GM18526 (cell line): ENCODE results near the gene HLA-DRB1.

Source experiments
- POLR2A ChIP-seq: IDR thresholded peaks from 3 replicates; pipeline ENCODE4 v1.6.1; 2011; ENCODE audit not compliant: insufficient read length; ENCODE audit errors: extremely low read depth

The HLA-DRB1 gene

DNA sequence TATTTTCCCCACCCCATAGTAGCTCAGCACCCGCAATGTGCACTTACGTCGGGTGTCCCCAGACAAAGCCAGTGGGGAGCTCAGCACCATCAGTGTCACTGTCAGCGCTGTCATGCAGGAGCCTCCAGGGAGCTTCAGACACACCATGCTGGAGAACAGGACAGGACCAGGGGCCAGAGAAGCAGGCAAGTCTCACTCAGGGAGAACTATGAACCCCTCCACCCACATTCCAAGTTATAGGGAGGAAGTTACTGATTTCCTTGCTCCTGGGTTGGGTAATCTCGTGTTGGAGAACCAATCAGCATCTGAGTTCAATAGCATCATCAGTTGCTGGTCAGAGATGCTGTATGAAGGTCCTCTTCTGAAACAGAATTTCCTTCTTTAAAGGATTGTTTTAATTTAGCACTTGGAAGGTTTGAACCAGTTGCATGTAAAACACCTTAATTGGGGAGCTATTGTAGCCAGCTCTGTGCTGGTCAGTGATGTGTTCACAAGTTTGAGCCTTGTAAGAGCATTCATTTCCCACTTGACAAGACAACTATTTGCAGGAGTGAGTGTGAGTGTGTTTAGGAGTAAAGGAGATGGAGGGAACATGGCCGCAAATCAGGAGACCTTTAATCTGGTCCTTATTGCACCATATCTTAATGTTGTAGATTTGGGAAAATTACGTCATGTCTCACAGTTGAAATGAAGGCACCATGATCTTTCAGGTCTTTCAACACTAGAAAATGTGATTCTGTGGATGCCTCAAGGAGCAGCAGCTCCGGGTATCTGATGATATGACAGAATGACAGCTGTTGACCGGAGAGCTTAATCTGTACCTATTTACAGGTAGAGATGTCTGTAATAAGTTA, at the start of gene HLA-DRB1:
Gene HLA-DRB1, minus strand, starts transcription at position 253 of the 854 bp plus-strand sequence. Its CDS starts 106 bp downstream, at position 147.
- TF ChIP-seq POLR2A: peak; percentile 40

- no peak for TF ChIP-seq POLR2A
Measured at GRCh38 chr6:32638532-32639219, 49.0 kb upstream of the HLA-DRB1 start.

- TF ChIP-seq POLR2A: no peak
Measured at GRCh38 chr6:32637883-32638282, 48.2 kb upstream of the HLA-DRB1 start.

DNA sequence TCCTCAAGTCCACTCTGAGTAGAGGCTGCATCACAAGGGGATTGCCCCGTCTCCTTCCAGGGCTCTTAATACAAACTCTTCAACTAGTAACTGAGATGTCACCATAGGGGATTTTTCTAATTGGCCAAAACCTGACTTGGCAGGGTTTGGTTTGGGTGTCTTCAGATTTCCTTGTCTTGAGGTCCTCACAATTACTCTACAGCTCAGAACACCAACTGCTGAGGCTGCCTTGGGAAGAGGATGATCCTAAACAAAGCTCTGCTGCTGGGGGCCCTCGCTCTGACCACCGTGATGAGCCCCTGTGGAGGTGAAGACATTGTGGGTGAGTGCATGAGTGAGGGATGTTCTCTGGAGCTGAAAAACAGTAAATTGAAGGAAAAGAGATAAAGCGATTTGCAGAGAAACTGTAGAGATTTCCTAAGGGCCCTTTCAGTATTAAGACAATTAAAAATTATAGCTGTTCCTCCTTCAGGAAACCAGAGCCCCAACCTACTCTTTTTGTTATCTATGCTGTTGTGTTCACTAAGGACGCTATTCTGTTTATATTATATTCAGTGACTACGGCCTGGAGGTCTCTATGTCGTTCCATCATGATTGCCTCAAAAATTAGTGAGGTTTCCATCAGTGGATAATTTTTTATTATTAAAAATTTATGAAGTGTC, 47.7 kb upstream of the HLA-DRB1 start, which contains the start of gene HLA-DQA1:
Gene HLA-DQA1, plus strand, starts transcription at position 188 of the 662 bp plus-strand sequence. Its CDS starts 53 bp downstream, at position 241.
- TF ChIP-seq POLR2A: peak; percentile 63

GRCh38 chr6:32635526-32636123, 46.0 kb upstream of the HLA-DRB1 start:
- TF ChIP-seq POLR2A: no peak

GRCh38 chr6:32627831-32628230, 38.2 kb upstream of the HLA-DRB1 start:
- TF ChIP-seq POLR2A: no peak

DNA sequence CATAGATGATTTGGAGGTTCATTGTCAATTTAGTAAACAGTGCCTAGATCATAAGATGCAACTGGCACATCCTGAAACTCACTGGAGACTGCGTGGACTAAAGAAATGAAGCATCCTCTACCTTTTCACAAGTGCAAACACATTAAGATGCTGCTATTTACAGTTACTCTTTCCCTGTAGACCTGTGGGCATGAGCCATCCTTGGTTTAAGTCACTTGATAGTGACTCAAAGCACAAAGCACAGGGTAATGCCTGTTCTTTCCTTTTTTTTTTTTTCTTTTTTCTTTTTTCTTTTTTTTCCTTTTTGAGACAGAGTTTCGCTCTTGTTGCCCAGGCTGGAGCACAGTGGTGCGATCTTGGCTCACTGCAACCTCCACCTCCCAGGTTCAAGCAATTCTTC, 37.6 kb upstream of the HLA-DRB1 start:
- TF ChIP-seq POLR2A: no peak

- no peak for TF ChIP-seq POLR2A
Measured at GRCh38 chr6:32625137-32625536, 35.5 kb upstream of the HLA-DRB1 start.

GRCh38 chr6:32624565-32624964, 34.9 kb upstream of the HLA-DRB1 start:
- TF ChIP-seq POLR2A: no peak

- TF ChIP-seq POLR2A: no peak
Measured at GRCh38 chr6:32623693-32624092, 34.0 kb upstream of the HLA-DRB1 start.

- TF ChIP-seq POLR2A: peak; percentile 24
Measured at GRCh38 chr6:32622545-32623401, 33.1 kb upstream of the HLA-DRB1 start.

DNA sequence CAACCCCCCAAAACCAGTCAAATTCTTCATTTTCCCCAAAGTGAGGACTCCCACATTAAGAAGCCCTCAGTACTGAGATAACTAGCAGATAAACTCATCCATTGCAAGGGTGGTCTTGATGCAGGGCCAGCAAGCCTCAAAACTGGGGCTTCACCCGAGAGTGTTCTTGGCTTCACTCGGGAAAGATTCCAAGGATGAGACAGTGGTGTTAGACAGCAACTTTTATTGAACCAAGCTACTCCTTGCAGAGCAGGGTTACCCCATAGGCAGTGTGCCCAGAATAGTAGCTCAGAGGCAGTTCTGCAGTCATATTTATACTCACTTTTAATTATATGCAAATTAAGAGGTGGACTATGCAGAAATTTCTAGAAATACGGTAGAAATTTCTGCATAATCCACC, 31.7 kb upstream of the HLA-DRB1 start:
- TF ChIP-seq POLR2A: no peak

DNA sequence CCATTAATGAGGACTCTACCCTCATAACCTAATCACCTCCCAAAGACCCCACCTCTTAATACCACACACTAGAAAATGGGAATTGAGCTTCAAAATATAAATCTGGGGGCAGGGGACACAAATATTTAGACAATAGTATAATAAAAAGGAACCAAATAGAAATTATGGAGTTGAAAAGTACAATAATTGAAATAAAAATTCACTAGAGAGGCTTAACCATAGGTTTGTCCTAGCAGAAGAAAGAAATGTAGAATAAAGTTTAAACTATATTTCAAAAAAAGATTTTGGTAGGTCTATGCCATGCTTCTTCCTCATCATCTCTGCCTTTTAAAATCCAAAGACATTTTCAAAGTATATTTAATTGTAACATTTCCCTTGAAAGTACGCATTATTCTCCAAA, 28.1 kb upstream of the HLA-DRB1 start:
- TF ChIP-seq POLR2A: no peak

DNA sequence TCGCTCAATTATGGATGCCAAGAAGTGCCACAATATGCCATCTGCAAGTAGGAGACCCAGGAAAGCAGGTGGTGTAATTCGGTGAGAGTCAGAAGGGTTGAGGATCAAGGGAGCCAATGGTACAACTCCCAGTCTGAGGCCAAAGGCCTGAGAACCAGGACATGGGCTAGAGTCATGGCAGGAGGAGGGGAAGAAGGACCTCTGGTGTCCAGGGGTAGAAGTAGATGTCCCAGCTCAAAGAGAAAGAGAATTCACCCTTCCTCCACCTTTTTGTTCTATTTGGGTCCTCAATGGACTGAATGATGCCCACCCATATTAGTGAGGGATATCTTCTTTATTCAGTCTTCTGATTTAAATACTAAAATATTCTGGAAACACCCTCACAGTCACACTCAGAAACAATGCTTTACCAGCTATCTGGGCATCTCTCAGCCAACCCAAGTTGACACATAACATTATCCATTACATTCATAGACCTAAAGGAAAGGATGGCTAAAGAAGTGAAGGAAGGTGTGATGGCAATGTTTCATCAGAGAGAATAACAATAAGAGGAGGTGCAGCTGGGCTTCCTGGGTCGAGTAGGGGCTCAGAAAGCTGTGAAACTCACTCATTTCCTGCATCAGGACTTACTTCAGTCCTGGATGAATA, 26.4 kb upstream of the HLA-DRB1 start:
- TF ChIP-seq POLR2A: no peak
